Endodermal cell (in vitro differentiated cells): Measurements from ENCODE around the gene CALHM6. TPM values are rescaled to one million over a fixed set of nuclear protein-coding genes. Genes with fewer than 3 reads are reported as not detected.

Source experiments
- DNase-seq: peaks from one replicate; pipeline ENCODE4 v3.0.0-alpha.2; 2017
- H3K27ac ChIP-seq: 2 replicates; pipeline ENCODE4 v1.5.1; 2013; ENCODE audit warnings: mild to moderate bottlenecking, low read depth, low read length, moderate library complexity
- H3K27me3 ChIP-seq: 2 replicates; pipeline ENCODE4 v1.6.1; 2013; ENCODE audit warnings: mild to moderate bottlenecking, low read length, moderate library complexity; ENCODE audit not compliant: insufficient read depth, control insufficient read depth, poor library complexity, severe bottlenecking
- H3K36me3 ChIP-seq: 2 replicates; pipeline ENCODE4 v1.7.0; 2013; ENCODE audit warnings: mild to moderate bottlenecking, low read length, moderate library complexity; ENCODE audit not compliant: control insufficient read depth, insufficient read depth
- H3K4me1 ChIP-seq: one replicate; pipeline ENCODE4 v1.7.0; 2013; ENCODE audit warnings: low read length; ENCODE audit not compliant: control insufficient read depth, insufficient read depth
- H3K4me3 ChIP-seq: 2 replicates; pipeline ENCODE4 v1.5.1; 2013; ENCODE audit warnings: mild to moderate bottlenecking, low read length, moderate library complexity
- H3K9ac ChIP-seq: 2 replicates; pipeline ENCODE4 v1.6.1; 2013; ENCODE audit warnings: mild to moderate bottlenecking, low read length, moderate library complexity; ENCODE audit not compliant: poor library complexity, severe bottlenecking; ENCODE audit errors: extremely low read depth
- H3K9me3 ChIP-seq: 2 replicates; pipeline ENCODE4 v1.6.1; 2013; ENCODE audit warnings: mild to moderate bottlenecking, low read length, moderate library complexity; ENCODE audit not compliant: control insufficient read depth
- H3K27ac Mint-ChIP-seq: 2 replicates; pipeline ENCODE4 v1.8.0; 2020; ENCODE audit warnings: mixed read lengths
- H3K27me3 Mint-ChIP-seq: 2 replicates; pipeline ENCODE4 v1.8.0; 2021; ENCODE audit warnings: mild to moderate bottlenecking, mixed read lengths; ENCODE audit not compliant: insufficient read depth
- H3K36me3 Mint-ChIP-seq: 2 replicates; pipeline ENCODE4 v1.8.0; 2020; ENCODE audit warnings: low read depth, mixed read lengths
- H3K4me1 Mint-ChIP-seq: 2 replicates; pipeline ENCODE4 v1.8.0; 2020; ENCODE audit warnings: mixed read lengths
- H3K4me3 Mint-ChIP-seq: 2 replicates; pipeline ENCODE4 v1.8.0; 2020; ENCODE audit warnings: mild to moderate bottlenecking, moderate library complexity, mixed read lengths
- H3K9me3 Mint-ChIP-seq: 2 replicates; pipeline ENCODE4 v1.8.0; 2020; ENCODE audit warnings: mild to moderate bottlenecking, mixed read lengths
- WGBS, 2 experiments: methylation state at CpG; one replicate each; pipeline versions ENCODE4 v1.1.5 to v1.1.7; 2013; ENCODE audit warnings: missing lambda C conversion rate in 2 of 2, mixed read lengths in 1 of 2; ENCODE audit not compliant: insufficient coverage in 1 of 2, insufficient read length in 1 of 2; 5-methylcytosine and 5-hydroxymethylcytosine counted together
- total RNA-seq, 2 donors: library from RNA; stranded (reverse); fragmentation: NEBNext Ultra II Directional in 1 of 2; extraction: Animal tissue kit (Norgen Biotek cat#: 25700) in 1 of 2; gene quantifications; 2 replicates in 1 of 2; 3 replicates in 1 of 2; pipeline ENCODE4 v1.2.1, GENCODE V29; 2021
- TF ChIP-seq, protein P1 (sequence below): fragments of 200-600 bp; sonication (generic); conservative IDR thresholded peaks from 2 replicates; pipeline ENCODE4 v1.5.0; 2021; ENCODE audit warnings: antibody characterized with exemption, mild to moderate bottlenecking

The CALHM6 gene
- total RNA-seq, 2 donors from 2014 or later: 0.95 TPM; not detected in 1

DNA sequence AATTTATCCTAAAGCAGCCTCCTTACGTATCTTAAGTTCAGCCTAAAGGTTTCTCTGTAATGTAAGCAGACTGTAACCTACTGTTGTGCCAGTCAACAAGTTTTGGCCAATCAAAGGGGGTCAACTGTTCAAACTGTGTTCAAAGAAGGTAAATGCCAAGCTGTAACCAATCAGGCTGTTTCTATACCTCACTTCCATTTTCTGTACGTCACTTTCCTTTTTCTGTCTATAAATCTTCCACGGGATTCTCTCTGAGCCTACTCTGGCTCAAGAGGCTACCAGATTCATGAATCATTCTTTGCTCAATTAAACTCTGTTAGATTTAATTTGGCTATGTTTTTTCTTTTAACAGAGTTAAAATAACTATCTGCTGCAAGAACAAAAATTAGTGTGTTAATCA is 5.1 kb upstream of the CALHM6 start:
- Mint-ChIP-seq H3K9me3 (no peaks in the 10 kb centered on the region), H3K4me3 (no peak overlapping the region), H3K27ac (no peak overlapping the region), H3K27me3 (peaks cover 32% of the 10 kb centered on the region), H3K36me3 (no peaks in the 10 kb centered on the region), H3K4me1 (no peaks in the 10 kb centered on the region)
- H3K27me3 ChIP-seq: peaks cover 26% of the 10 kb centered on the region
- no peaks in the 10 kb centered on the region for H3K4me1 ChIP-seq
- no peaks in the 10 kb centered on the region for H3K36me3 ChIP-seq
- H3K9ac ChIP-seq: no peak overlapping the region
- no peak overlapping the region for H3K27ac ChIP-seq
- H3K4me3 ChIP-seq: no peak overlapping the region
- TF ChIP-seq, protein P1, sequence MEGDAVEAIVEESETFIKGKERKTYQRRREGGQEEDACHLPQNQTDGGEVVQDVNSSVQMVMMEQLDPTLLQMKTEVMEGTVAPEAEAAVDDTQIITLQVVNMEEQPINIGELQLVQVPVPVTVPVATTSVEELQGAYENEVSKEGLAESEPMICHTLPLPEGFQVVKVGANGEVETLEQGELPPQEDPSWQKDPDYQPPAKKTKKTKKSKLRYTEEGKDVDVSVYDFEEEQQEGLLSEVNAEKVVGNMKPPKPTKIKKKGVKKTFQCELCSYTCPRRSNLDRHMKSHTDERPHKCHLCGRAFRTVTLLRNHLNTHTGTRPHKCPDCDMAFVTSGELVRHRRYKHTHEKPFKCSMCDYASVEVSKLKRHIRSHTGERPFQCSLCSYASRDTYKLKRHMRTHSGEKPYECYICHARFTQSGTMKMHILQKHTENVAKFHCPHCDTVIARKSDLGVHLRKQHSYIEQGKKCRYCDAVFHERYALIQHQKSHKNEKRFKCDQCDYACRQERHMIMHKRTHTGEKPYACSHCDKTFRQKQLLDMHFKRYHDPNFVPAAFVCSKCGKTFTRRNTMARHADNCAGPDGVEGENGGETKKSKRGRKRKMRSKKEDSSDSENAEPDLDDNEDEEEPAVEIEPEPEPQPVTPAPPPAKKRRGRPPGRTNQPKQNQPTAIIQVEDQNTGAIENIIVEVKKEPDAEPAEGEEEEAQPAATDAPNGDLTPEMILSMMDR: no peak
- no peak for DNase-seq
- 95 to 100% methylated on average over 3 of the region's 3 CpGs for WGBS, 2 experiments
- no peaks in the 10 kb centered on the region for H3K9me3 ChIP-seq

- no peak overlapping the region for H3K9ac ChIP-seq
- H3K9me3 Mint-ChIP-seq: no peaks in the 10 kb centered on the region
- H3K4me1 ChIP-seq: no peaks in the 10 kb centered on the region
- H3K27me3 ChIP-seq: peaks cover 34% of the 10 kb centered on the region
- H3K36me3 Mint-ChIP-seq: no peaks in the 10 kb centered on the region
- H3K27ac Mint-ChIP-seq: no peak overlapping the region
- WGBS, 2 experiments: 87% methylated on average over 2 of the region's 2 CpGs; no CpG with 5 or more reads in 1 of the 2 experiments
- H3K4me3 Mint-ChIP-seq: no peak overlapping the region
- H3K27ac ChIP-seq: no peak overlapping the region
- H3K36me3 ChIP-seq: no peaks in the 10 kb centered on the region
- H3K27me3 Mint-ChIP-seq: peaks cover 40% of the 10 kb centered on the region
- TF ChIP-seq, protein P1: no peak
- no peak for DNase-seq
- no peaks in the 10 kb centered on the region for H3K9me3 ChIP-seq
- no peak overlapping the region for H3K4me3 ChIP-seq
- H3K4me1 Mint-ChIP-seq: no peaks in the 10 kb centered on the region
Observed at GRCh38 chr6:116456927-116457326, 4.2 kb upstream of the CALHM6 start.

DNA sequence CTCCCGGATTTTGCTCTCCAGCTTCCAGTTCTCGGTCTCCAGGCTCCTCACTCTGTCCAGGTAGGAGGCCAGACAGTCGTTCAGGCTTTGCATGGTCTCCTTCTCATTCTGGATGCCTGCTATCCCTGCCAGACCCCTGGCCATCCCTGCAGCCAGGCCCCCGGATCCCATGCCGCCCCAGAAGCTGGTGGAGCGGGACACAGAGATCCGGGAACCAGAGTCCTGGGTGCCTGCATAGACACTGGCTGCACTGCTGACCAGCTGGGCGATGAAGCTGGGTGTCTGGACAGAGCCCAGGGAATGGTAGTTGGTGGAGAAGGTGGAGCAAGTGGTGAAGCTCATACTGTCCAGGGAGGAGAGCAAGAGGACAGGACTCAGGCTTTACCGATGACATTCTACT is 2.9 kb upstream of the CALHM6 start:
- Mint-ChIP-seq H3K9me3 (no peaks in the 10 kb centered on the region), H3K27me3 (peaks cover 50% of the 10 kb centered on the region), H3K27ac (no peak overlapping the region), H3K36me3 (no peaks in the 10 kb centered on the region), H3K4me1 (no peaks in the 10 kb centered on the region), H3K4me3 (no peak overlapping the region)
- 89 to 94% methylated on average over 2 to 8 of the region's 9 CpGs for WGBS, 2 experiments
- no peak for DNase-seq
- no peaks in the 10 kb centered on the region for H3K4me1 ChIP-seq
- H3K9ac ChIP-seq: no peak overlapping the region
- TF ChIP-seq, protein P1: no peak
- no peaks in the 10 kb centered on the region for H3K9me3 ChIP-seq
- H3K27me3 ChIP-seq: peaks cover 47% of the 10 kb centered on the region
- no peak overlapping the region for H3K4me3 ChIP-seq
- no peaks in the 10 kb centered on the region for H3K36me3 ChIP-seq
- no peak overlapping the region for H3K27ac ChIP-seq
